GM18498 (cell line): ENCODE measurements around the gene FAM50A.
"Not testable (repeated sequence)": the region's sequence is repeated elsewhere in the genome, so short reads cannot be mapped to it uniquely, and the experiment has no call there.

Source experiments
- ATAC-seq: cut with Tn5 transposase; IDR thresholded peaks from one replicate; pipeline ENCODE4 v1.9.1; 2021; ENCODE audit warnings: mild to moderate bottlenecking, moderate library complexity; ENCODE audit not compliant: unreplicated experiment

FAM50A gene

DNA sequence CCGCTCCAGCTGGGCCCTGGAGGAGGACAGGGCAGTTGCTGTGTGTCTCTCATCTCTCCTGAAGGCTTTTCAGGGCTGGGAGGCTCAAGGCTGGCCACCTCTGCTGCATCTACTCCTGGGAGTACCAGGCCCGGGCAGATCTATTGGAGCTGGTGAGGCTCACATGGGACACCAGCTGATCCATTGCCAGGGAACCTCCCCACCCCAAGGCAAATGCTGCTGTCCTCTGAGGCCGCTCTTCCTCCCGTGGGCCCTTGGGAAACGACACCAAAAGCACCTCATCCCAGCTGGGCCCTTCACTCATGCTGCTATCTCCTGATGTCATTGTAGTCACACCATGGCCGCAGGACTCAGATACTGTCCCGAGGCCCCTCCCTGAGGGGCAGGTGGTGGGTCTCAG lies 38.8 kb downstream of the FAM50A start:
- no peak for ATAC-seq

DNA sequence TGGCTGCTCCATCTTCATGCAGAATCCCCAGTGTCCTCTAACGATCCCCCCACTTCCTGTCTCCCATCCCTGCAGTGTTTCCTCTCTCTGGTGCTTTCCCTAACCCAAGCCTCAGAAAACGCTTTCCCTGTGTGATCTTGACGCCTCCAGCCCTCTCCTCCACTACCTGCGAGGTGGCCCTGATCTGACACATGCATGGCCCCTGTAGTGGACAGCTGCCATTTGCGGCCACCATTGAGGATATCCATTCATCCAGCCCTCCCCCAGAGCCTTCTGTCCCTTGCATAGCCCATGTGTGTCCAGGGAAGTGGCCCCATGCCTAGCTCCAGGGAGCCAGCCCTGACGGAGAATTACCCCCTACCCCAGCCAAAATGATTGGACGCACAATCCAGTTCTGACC lies 39.4 kb downstream of the FAM50A start:
- ATAC-seq, result no peak

DNA sequence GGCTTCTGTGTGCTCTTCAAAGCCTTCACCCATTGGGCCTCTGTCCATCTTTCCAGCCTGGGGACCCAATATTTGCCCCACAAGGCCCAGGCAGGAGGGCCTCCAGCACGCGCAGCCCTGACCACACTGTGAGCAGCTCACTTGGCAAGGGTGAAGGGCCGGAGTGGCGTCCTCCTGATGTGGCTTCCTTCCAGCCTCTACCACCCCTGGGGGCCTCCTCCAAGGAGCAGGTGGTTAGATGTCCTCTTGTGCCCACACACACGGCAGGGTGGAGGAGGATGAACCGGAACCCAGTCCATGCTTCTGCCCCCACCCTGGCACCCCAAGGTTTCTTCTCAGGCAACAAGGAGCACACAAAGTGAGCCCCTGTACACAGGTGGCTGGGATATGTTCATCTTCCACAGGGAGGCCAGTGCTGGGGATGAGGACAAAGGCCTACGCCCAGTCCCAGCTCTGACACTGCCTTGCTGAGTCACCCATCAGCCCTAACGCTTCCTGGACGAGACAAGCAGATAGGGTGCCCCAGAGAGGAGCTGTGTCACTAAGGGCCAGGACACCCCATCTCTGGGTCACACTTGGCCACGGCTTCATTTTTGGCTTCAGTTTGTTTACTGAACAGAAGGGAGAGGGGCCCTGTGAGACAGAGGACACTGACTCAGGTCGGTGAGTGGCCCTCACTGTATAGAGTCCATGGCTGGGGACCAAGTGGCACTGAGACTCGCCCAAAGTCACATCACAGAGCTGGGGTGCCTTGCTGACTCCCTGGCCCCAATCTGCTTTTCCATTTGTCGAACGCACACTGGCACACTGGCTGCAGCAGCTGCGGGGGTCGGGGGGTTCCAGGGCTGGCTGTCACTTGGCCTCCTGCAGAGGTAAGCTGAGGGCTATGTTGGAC lies 40.6 kb downstream of the FAM50A start:
- ATAC-seq, result no peak

DNA sequence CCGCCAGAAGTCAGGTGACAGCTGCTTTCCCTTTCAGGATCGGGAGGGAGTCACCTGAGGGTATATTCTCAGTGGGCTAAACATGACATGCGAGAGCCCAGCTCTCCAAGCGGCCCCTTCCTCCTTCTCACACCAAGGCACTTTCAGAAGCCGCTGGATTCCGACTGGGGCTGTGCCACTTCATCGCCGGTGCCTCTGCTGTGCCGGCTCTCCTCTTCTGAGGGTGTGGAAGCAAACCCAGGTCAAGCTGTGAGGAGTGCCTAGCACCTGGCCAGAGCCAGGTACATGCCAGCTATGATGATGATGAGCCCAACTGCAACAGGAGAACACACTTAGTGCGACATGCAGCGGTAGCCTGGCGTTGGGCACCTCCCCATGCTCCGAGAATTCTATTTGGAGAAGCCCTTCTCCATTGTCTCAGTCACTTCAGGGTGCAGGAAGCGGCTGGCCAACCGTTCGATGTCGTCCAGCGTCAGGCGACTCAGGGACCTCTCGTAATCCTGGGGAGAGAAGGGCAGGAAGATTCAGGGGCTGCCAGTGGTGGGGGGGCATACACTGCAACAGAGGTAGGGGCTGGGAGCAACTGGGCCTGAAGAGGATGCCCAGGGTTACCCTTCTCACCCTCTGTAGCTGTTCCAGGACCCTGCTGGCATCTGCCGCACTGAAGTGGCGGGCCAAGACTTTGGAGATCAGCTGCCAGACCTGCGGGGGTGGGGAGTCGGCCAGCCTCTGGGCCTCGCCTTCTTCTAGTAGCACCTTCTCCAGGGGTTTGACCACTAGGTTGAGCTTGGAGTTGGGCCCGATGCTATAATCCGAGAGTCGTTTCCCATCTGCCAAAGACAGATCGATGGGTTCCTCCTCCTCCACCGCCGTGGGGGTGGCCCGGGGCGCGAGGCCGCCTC lies 41.5 kb downstream of the FAM50A start:
- no peak for ATAC-seq

DNA sequence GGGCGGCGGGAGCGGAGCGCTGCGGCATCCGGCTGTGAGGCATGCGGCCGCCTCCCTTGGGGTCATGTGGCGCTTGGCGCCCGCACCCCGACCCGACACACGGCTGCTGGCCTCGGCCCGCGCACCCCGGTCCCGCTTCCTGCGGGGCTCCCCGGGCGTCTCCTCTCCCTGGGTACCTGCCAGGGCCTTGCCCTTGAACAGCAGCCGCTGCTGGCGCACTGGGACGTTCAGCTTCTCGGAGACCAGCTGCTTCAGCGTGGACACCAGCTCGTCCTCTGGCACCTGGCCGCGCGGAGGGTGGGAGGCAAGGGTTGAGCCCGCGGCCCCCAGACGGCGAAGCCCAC lies 42.1 kb downstream of the FAM50A start:
- no peak for ATAC-seq

DNA sequence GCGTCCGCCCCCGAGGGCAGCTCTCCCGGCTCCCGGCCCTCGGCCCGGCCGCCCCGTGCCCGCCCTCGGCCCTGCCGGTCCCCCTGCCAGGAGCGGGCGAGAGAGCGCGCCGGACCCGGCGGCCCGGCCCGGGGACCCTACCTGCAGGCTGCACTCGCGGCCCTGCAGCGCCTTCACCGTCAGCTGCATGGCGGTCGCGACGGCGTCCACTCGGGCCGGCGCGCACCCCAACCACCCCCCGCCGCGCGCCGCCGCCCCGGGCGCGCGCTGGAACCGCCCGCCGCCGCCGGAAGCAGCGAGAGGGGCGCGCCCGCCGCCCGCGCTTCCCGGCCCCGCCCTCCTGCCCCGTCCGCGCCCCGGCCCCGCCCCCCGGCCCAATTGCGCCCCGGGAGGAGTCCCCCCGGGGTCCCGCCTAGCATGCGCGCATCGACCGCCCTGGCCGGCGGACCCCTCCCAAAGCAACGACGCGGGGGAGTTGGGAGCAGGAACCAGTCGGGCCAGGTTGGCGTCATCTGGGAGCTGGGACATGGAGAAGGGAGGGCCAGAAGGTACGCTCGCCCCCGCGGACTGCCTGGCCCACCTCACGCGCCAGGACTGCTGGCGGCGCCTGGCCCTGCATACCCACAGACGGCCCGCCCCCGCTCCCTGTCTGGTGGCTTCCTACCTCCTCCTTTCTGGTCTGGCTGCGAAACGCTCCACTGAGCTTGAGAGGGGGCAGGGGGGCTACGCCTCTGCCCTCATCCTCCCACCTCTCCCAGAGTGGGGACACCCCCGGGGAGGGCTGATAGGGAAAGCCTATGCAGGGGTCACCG lies 42.7 kb downstream of the FAM50A start, which contains the start of gene UBL4A:
Gene UBL4A, minus strand, starts transcription at position 220 of the 812 bp plus-strand sequence. Its CDS starts 31 bp downstream, at position 189.
- no peak for ATAC-seq

DNA sequence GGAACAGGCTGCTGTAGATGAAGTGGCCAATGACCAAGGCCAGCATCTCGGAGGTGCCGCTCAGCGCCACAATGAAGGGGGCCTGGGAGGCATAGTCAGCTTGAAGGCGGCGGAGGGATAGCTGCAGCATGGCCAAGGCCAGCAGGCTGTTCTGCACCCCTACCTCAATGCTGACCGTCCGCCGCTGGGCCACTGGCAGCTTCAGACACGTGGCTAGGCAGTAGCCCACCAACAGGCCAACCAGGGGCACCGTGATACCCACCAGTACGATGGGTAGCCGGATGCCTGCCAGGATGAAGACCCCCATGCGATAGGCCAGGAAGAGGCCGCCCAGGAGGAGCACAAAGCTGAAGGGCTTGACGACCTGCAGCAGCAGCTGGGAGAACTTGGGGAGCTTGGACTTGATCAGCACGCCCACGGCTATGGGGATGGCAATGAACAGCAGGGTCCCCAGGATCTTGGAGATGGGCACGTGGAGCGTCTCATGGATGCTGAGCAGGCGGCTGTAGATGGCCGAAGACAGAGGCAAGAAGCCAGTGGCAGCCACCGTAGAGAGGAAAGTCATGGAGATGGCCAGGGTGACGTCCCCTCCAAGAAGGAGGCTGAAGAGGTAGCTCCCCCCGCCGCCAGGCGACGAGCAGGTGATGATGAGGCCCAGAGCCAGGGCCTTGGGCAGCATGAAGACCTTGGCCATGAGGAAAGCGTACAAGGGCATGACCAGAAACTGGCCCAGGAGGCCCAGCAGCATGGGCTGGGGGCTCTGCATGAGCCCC lies 43.8 kb downstream of the FAM50A start:
- no peak for ATAC-seq

DNA sequence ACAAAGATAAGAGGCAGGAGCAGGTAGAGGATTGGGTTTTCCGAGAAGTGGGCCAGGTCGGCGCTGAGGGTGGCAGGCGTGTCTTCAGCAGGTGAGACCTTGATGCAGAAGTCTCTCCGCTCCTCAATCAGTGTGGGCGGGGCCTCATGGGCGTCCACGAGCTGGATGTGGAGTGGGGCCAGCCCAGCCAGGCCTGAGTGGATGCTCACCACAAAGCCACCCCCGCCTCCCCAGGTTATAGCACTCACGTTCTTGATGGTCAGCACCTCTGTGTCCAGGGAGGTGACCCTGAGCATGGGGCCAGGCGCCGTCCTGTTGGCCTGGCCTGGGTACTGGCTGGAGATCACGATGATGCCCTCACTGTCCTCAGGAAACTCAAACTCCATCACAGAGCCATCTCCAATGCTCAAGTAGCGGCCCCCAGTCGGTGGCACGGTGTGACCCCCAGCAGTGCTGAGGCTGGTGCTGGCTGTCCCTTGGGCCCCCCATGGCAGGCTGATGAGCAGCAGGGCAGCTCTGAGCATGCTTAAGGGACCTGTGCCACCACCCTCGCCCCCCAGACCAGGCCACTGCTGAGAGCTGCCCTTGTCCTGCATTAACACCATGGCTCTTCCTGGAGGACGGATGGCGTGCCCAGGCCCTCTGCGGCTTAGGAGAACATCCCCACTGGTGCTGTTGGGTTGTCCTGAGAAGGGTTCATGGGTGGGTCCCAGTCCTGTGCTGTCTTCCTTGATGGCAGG lies 44.6 kb downstream of the FAM50A start:
- no peak for ATAC-seq

DNA sequence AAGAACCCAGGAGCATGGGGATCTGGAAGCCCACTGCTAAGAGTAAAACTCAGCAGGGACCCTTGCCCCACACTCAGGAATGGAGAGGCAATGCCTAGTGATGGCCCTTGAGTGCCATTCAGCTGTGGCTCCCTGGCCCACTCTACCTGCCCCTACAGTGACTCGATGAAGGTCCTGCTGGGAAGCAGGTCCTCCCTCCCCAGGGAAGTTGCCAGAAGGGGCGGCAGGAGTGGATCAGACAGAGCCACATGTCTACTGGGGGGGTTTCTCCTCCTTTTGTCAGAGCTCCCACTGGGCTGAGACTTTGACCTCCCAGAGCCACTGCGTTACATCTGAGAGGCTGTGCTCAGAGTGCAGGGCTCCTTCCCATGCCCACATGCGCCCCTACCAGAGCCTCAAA lies 45.2 kb downstream of the FAM50A start:
- no peak for ATAC-seq

DNA sequence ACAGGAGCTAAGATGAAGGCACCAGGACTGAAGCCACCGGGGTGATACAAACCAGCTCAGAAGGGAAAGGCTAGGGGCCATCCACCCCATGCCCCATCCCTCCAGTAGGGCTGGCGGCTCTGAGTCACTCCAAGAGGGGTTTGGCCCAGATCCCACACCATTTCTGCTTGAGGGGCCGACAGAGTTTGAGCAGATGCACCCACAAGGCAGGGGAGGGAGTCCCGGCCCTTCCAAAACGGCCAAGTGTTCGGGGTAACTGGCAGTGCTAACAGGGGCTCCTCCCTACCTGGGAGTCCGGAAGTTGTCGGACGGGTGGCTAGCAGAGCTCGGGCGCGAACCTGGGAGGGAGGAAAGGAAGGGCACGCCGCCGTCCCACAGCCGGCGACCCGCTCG lies 46.1 kb downstream of the FAM50A start:
- ATAC-seq, result peak; percentile 23

DNA sequence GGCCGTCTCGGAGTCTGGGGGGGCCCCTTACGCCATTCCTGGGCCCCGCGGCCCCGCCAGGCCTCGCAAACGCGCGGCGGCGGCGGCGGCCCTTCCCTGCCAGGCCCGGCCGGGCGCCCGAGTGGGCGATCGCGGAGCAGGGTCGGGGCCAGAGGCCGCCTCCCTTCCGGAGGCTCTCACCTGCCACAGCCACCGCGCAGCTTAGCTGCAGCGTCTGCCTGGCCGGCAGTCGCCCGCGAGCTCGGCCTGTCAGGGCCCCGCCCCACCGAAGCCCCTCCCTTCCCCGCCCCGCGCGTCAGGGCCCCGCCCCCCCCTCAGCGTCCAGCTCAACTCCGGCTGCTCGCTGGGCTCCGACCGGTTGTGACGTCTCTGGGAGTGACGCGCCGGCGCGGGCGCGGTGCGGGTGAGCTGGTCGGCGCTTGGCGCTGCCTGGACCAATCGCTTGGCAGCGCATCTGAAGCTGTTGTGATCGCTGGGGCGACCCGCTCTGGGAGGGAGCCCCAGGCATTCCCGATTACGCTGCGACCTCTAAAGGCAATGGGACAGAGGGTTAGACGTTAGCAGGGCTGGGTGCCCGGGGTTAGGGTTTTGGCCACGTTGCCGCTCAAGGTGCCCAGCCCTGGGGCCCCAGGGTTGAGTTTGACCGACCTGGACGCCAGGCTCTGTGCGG lies 46.6 kb downstream of the FAM50A start, which contains the start of gene SLC10A3:
Gene SLC10A3, minus strand, starts transcription at position 216 of the 670 bp plus-strand sequence. CDS start 1,689 bp downstream, outside the sequence.
- peak; percentile 80 for ATAC-seq

DNA sequence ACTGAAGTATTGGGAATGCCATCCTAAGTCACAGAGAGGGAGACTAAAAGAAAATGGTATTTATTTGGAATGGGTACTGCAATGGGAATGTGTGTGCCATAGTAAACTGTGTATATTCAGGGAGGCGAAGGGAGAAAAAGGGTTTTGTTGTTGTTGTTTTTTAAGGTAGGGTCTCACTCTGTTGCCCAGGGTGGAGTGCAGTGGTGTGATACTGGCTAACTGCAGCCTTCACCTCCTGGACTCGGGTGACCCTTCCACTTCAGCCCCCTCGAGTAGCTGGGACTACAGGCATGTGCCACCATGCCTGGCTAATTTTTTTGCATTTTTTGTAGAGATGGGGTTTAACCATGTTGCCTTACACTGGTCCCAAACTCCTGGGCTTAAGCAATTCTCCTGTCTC lies 50.8 kb downstream of the FAM50A start:
- no peak for ATAC-seq

DNA sequence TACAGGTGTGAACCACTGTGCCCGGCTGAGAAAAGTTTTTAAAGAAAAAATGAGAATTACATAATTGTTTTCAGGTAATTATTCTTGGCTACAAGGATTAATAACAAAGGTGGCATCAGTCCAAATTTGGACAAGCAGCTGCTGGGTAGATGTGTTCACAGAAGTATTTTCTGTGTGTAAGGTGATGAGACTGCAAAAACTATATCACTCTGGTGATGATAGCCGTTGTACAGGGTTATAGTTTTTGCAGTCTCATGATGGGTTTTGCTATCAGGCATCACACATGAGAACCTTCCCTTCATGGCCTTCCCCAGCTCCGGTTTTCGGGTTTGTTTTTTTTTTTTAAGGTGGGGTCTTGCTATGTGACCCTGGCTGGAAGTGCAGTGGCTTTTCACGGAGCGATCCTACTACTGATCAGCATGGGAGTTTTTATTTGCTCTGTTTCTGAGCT lies 51.6 kb downstream of the FAM50A start:
- ATAC-seq, result no peak

DNA sequence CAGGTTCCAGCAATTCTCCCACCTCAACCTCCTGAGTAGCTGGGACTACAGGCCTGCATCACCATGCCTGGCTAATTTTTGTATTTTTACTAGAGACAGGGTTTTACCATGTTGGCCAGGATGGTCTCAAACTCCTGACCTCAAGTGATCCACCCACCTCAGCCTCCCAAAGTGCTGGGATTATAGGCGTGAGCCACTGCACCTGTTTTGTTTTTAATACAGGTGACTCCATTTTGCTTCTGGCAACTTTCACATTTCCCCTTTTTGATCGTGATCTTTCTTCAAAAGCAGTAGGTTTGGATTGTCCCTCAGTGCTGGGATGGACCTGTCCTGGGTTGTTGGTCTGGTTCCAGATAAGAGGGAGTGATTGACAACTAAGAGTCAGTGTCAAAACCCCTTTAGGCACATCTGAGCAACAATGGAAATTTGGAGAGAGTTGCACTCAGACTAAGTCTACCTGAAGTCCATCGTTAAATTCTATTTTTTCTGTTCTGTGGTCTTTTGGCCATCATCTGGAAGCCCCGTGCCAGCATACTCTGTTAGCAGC lies 52.7 kb downstream of the FAM50A start:
- not testable (repeated sequence) for ATAC-seq
